ENCODE measurements around the gene SNCG. TPM values are rescaled to one million over a fixed set of nuclear protein-coding genes. Genes with fewer than 3 reads are reported as not detected.

Gene SNCG
- total and polyA plus RNA-seq, 2 experiments from 2014 or later, result 4.0 to 17.0 TPM

DNA sequence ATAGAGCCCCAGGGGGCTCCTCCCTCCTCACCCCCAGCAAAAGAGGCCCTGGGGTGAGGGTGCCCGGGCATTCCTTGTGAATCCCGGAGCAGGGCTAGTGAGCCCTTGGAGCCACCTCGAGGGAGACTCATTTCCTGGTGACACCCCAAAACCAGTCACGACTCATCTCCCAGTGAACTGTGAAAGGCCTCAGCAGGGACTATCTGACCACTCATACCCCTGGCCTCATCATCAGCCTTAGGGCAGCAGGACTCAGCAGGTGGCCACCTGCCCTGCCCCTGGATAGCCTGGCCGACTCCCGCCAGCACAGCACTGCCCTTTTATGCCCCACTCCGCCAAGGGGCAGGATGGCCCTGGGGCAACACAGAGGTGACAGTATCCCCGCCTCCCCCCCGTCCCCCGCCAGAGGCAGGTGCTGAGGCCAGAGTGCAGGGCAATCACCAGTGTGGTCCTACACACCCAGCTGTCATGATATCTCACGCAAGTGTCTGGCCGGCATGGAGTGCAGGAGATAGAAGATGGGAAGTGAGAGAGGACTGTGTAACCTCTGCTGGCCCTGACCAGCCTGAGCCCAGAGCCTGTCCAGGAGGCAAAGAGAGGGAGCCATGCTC, 3.2 kb downstream of the SNCG start:
- Mint-ChIP-seq H3K27ac (no peak overlapping the region), H3K4me3 (no peak overlapping the region), H3K4me1 (peaks cover 38% of the 10 kb centered on the region), H3K36me3 (ENCODE audit: low read depth) (no peaks in the 10 kb centered on the region), H3K27me3 (ENCODE audit: insufficient read depth, low read depth, poor library complexity) (peaks cover 26% of the 10 kb centered on the region), H3K9me3 (peaks cover 2% of the 10 kb centered on the region; the same call in 1 of the 3 replicates)
- Histone ChIP-seq H3K4me3 (no peak overlapping the region), H3K27me3 (ENCODE audit: insufficient read depth) (no peaks in the 10 kb centered on the region), H3K27ac (ENCODE audit: low read depth) (no peak overlapping the region), H3K79me2 (replicated peaks; ENCODE audit: insufficient read depth) (no peaks in the 10 kb centered on the region), H3F3A (replicated peaks; ENCODE audit: low read depth) (no peaks in the 10 kb centered on the region), H3K9me2 (ENCODE audit: insufficient read depth) (no peaks in the 10 kb centered on the region), H4K20me1 (replicated peaks; ENCODE audit: insufficient read depth) (no peaks in the 10 kb centered on the region), H3K4me1 (ENCODE audit: insufficient read depth) (peaks cover 43% of the 10 kb centered on the region), H2AFZ (no peak overlapping the region), H3K4me2 (no peak overlapping the region), H3K36me3 (ENCODE audit: insufficient read depth) (no peaks in the 10 kb centered on the region)
- DNase-seq (ENCODE audit: low spot score) (no peak), ATAC-seq (no peak)
- TF ChIP-seq POLR2AphosphoS5 (IDR thresholded peaks at IDR 0.05; ENCODE audit: low read depth) (no peak), JUNB (IDR thresholded peaks at IDR 0.05; ENCODE audit: unreplicated experiment) (no peak), NANOG (IDR thresholded peaks at IDR 0.05; ENCODE audit: borderline replicate concordance) (no peak), ZNF114 (CRISPR knock-in tag; IDR thresholded peaks at IDR 0.05) (no peak), STAT1 (IDR thresholded peaks at IDR 0.05; ENCODE audit: unreplicated experiment) (no peak), CREB1 (CRISPR knock-in tag; IDR thresholded peaks at IDR 0.05; ENCODE audit: low read depth) (no peak), EZH2 (IDR thresholded peaks at IDR 0.05; ENCODE audit: low read depth, unreplicated experiment) (no peak), EZH2phosphoT487 (IDR thresholded peaks at IDR 0.05; ENCODE audit: unreplicated experiment) (no peak), ZNF331 (CRISPR knock-in tag; IDR thresholded peaks at IDR 0.05; ENCODE audit: low read depth) (no peak)
- TF ChIP-seq, protein P1, sequence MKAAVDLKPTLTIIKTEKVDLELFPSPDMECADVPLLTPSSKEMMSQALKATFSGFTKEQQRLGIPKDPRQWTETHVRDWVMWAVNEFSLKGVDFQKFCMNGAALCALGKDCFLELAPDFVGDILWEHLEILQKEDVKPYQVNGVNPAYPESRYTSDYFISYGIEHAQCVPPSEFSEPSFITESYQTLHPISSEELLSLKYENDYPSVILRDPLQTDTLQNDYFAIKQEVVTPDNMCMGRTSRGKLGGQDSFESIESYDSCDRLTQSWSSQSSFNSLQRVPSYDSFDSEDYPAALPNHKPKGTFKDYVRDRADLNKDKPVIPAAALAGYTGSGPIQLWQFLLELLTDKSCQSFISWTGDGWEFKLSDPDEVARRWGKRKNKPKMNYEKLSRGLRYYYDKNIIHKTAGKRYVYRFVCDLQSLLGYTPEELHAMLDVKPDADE (IDR thresholded peaks at IDR 0.05), result no peak
- TF ChIP-seq, protein P2, sequence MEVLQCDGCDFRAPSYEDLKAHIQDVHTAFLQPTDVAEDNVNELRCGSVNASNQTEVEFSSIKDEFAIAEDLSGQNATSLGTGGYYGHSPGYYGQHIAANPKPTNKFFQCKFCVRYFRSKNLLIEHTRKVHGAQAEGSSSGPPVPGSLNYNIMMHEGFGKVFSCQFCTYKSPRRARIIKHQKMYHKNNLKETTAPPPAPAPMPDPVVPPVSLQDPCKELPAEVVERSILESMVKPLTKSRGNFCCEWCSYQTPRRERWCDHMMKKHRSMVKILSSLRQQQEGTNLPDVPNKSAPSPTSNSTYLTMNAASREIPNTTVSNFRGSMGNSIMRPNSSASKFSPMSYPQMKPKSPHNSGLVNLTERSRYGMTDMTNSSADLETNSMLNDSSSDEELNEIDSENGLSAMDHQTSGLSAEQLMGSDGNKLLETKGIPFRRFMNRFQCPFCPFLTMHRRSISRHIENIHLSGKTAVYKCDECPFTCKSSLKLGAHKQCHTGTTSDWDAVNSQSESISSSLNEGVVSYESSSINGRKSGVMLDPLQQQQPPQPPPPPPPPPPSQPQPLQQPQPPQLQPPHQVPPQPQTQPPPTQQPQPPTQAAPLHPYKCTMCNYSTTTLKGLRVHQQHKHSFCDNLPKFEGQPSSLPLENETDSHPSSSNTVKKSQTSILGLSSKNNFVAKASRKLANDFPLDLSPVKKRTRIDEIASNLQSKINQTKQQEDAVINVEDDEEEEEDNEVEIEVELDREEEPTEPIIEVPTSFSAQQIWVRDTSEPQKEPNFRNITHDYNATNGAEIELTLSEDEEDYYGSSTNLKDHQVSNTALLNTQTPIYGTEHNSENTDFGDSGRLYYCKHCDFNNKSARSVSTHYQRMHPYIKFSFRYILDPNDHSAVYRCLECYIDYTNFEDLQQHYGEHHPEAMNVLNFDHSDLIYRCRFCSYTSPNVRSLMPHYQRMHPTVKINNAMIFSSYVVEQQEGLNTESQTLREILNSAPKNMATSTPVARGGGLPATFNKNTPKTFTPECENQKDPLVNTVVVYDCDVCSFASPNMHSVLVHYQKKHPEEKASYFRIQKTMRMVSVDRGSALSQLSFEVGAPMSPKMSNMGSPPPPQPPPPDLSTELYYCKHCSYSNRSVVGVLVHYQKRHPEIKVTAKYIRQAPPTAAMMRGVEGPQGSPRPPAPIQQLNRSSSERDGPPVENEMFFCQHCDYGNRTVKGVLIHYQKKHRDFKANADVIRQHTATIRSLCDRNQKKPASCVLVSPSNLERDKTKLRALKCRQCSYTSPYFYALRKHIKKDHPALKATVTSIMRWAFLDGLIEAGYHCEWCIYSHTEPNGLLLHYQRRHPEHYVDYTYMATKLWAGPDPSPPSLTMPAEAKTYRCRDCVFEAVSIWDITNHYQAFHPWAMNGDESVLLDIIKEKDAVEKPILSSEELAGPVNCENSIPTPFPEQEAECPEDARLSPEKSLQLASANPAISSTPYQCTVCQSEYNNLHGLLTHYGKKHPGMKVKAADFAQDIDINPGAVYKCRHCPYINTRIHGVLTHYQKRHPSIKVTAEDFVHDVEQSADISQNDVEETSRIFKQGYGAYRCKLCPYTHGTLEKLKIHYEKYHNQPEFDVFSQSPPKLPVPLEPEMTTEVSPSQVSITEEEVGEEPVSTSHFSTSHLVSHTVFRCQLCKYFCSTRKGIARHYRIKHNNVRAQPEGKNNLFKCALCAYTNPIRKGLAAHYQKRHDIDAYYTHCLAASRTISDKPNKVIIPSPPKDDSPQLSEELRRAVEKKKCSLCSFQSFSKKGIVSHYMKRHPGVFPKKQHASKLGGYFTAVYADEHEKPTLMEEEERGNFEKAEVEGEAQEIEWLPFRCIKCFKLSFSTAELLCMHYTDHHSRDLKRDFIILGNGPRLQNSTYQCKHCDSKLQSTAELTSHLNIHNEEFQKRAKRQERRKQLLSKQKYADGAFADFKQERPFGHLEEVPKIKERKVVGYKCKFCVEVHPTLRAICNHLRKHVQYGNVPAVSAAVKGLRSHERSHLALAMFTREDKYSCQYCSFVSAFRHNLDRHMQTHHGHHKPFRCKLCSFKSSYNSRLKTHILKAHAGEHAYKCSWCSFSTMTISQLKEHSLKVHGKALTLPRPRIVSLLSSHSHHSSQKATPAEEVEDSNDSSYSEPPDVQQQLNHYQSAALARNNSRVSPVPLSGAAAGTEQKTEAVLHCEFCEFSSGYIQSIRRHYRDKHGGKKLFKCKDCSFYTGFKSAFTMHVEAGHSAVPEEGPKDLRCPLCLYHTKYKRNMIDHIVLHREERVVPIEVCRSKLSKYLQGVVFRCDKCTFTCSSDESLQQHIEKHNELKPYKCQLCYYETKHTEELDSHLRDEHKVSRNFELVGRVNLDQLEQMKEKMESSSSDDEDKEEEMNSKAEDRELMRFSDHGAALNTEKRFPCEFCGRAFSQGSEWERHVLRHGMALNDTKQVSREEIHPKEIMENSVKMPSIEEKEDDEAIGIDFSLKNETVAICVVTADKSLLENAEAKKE (CRISPR knock-in tag; IDR thresholded peaks at IDR 0.05), result no peak
- TF ChIP-seq, protein P3, sequence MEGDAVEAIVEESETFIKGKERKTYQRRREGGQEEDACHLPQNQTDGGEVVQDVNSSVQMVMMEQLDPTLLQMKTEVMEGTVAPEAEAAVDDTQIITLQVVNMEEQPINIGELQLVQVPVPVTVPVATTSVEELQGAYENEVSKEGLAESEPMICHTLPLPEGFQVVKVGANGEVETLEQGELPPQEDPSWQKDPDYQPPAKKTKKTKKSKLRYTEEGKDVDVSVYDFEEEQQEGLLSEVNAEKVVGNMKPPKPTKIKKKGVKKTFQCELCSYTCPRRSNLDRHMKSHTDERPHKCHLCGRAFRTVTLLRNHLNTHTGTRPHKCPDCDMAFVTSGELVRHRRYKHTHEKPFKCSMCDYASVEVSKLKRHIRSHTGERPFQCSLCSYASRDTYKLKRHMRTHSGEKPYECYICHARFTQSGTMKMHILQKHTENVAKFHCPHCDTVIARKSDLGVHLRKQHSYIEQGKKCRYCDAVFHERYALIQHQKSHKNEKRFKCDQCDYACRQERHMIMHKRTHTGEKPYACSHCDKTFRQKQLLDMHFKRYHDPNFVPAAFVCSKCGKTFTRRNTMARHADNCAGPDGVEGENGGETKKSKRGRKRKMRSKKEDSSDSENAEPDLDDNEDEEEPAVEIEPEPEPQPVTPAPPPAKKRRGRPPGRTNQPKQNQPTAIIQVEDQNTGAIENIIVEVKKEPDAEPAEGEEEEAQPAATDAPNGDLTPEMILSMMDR (conservative IDR thresholded peaks at IDR 0.05; ENCODE audit: low read depth in 2 of 2), result no peak
- TF ChIP-seq, protein P4, sequence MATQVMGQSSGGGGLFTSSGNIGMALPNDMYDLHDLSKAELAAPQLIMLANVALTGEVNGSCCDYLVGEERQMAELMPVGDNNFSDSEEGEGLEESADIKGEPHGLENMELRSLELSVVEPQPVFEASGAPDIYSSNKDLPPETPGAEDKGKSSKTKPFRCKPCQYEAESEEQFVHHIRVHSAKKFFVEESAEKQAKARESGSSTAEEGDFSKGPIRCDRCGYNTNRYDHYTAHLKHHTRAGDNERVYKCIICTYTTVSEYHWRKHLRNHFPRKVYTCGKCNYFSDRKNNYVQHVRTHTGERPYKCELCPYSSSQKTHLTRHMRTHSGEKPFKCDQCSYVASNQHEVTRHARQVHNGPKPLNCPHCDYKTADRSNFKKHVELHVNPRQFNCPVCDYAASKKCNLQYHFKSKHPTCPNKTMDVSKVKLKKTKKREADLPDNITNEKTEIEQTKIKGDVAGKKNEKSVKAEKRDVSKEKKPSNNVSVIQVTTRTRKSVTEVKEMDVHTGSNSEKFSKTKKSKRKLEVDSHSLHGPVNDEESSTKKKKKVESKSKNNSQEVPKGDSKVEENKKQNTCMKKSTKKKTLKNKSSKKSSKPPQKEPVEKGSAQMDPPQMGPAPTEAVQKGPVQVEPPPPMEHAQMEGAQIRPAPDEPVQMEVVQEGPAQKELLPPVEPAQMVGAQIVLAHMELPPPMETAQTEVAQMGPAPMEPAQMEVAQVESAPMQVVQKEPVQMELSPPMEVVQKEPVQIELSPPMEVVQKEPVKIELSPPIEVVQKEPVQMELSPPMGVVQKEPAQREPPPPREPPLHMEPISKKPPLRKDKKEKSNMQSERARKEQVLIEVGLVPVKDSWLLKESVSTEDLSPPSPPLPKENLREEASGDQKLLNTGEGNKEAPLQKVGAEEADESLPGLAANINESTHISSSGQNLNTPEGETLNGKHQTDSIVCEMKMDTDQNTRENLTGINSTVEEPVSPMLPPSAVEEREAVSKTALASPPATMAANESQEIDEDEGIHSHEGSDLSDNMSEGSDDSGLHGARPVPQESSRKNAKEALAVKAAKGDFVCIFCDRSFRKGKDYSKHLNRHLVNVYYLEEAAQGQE (IDR thresholded peaks at IDR 0.05; ENCODE audit: unreplicated experiment), result no peak
